Hematopoietic multipotent progenitor cell (in vitro differentiated cells): ENCODE results near the gene TAS2R31. TPM values are rescaled to one million over a fixed set of nuclear protein-coding genes. Genes with fewer than 3 reads are reported as not detected.
A peak's percentile ranks its signal among the peaks of the same experiment; 100 is the strongest.

Source experiments
- DNase-seq, 3 donors: peaks; one replicate each; pipeline ENCODE4 v3.0.0-alpha.2; 2011 to 2015; ENCODE audit warnings: low read depth in 2 of 3, low spot score in 2 of 3
- total RNA-seq: library from RNA; depleted of rRNA; stranded (reverse); fragments of >200 nt; gene quantifications from one replicate; pipeline ENCODE4 v1.2.3, GENCODE V29; 2012

Gene TAS2R31
- total RNA-seq, 1 donor, result 5.1 TPM

GRCh38 chr12:11014234-11014633 lies 17.0 kb downstream of the TAS2R31 start:
- no peak for DNase-seq

- no peak for DNase-seq
These were observed 23.6 kb downstream of the TAS2R31 start for GRCh38 chr12:11007608-11008007.

GRCh38 chr12:10998204-10998603 lies 33.0 kb downstream of the TAS2R31 start, which contains the start of gene TAS2R20:
TSS of gene TAS2R20 (minus strand) at chr12:10998304. CDS start at chr12:10997875, 429 bp downstream.
- no peak for DNase-seq

GRCh38 chr12:10994307-10994706 lies 36.9 kb downstream of the TAS2R31 start:
- DNase-seq, result no peak

GRCh38 chr12:10989107-10989506 lies 42.1 kb downstream of the TAS2R31 start:
- no peak for DNase-seq

- DNase-seq, result no peak
These were observed 44.4 kb downstream of the TAS2R31 start, which contains the start of gene TAS2R50 for GRCh38 chr12:10986812-10987211. TSS of gene TAS2R50 (minus strand) at chr12:10986912. CDS start at chr12:10986860, 52 bp downstream.

- peak in 2 of 3 donors; percentile 4 to 22 for DNase-seq
These were observed 49.0 kb downstream of the TAS2R31 start for GRCh38 chr12:10982244-10982643.

Other genes starting within 250 kb of the TAS2R31 start
- not detected for gene TAS2R7, start 228.8 kb downstream of the TAS2R31 start, total RNA-seq
- gene TAS2R8, start 224.1 kb downstream of the TAS2R31 start, total RNA-seq, result not detected
- gene TAS2R9, start 221.2 kb downstream of the TAS2R31 start, total RNA-seq, result under 0.01 TPM
- gene TAS2R10, start 205.0 kb downstream of the TAS2R31 start, total RNA-seq, result 0.27 TPM
- 1.1 TPM for gene PRR4, start 181.9 kb downstream of the TAS2R31 start, total RNA-seq
- 34.7 TPM for gene PRH1, start 147.2 kb downstream of the TAS2R31 start, total RNA-seq
- gene TAS2R13, start 121.8 kb downstream of the TAS2R31 start, total RNA-seq, result 1.3 TPM
- not detected for gene PRH2, start 102.2 kb downstream of the TAS2R31 start, total RNA-seq
- gene TAS2R14, start 92.1 kb downstream of the TAS2R31 start, total RNA-seq, result 1.9 TPM
- gene TAS2R50, start 44.5 kb downstream of the TAS2R31 start, total RNA-seq, result 2.7 TPM
- 2.4 TPM for gene TAS2R20, start 33.1 kb downstream of the TAS2R31 start, total RNA-seq
- 5.4 TPM for gene TAS2R19, start 8.8 kb downstream of the TAS2R31 start, total RNA-seq
- 4.8 TPM for gene TAS2R46, start 30.9 kb upstream of the TAS2R31 start, total RNA-seq
- 5.4 TPM for gene TAS2R43, start 60.9 kb upstream of the TAS2R31 start, total RNA-seq
- 7.8 TPM for gene TAS2R30, start 103.2 kb upstream of the TAS2R31 start, total RNA-seq
- 9.2 TPM for gene SMIM10L1, start 139.8 kb upstream of the TAS2R31 start, total RNA-seq
- gene TAS2R42, start 155.5 kb upstream of the TAS2R31 start, total RNA-seq, result not detected
- gene PRB3, start 238.3 kb upstream of the TAS2R31 start, total RNA-seq, result not detected